B cell (primary cell): ENCODE data around the gene TRABD. TPM values are rescaled to one million over a fixed set of nuclear protein-coding genes. Genes with fewer than 3 reads are reported as not detected.

Source experiments
- ATAC-seq: fragments of 200-7000 bp; cut with Tn5 transposase; one replicate; pipeline ENCODE4 v1.10.0; 2021; ENCODE audit warnings: low read depth, mild to moderate bottlenecking, moderate number of reproducible peaks, moderate library complexity
- CTCF ChIA-PET: fragments of 350-600 bp; sonication (Branson Sonifier 250); formaldehyde crosslinking; loops from one replicate; lab custom pipeline; 2021; ENCODE audit warnings: antibody characterized with exemption, inconsistent platforms; lab: Charles Lee
- POLR2A ChIA-PET: fragments of 350-600 bp; sonication (Branson Sonifier 250); formaldehyde crosslinking; loops from one replicate; lab custom pipeline; 2021; ENCODE audit warnings: antibody characterized with exemption; lab: Charles Lee
- DNase-seq: peaks from one replicate; pipeline ENCODE4 v3.0.0; 2013
- H2AFZ ChIP-seq: 2 replicates; pipeline ENCODE4 v1.6.1; 2012; ENCODE audit warnings: mild to moderate bottlenecking, low read depth, low read length; ENCODE audit not compliant: insufficient read depth, poor library complexity, severe bottlenecking
- H3K27ac ChIP-seq, 2 donors: 1 replicate in 1 of 2; 2 replicates in 1 of 2; pipeline ENCODE4 v1.5.1; 2012 to 2013; ENCODE audit warnings: low read length in 2 of 2, mild to moderate bottlenecking in 2 of 2, moderate library complexity in 1 of 2
- H3K27me3 ChIP-seq, 4 experiments: fragments of 200-600 bp in 1 of 4; sonication (generic) in 1 of 4; replicated peaks in 1 of 4; 1 replicate in 2 of 4; 2 replicates in 2 of 4; pipeline versions ENCODE4 v1.6.1 to v1.7.0; 2013 to 2016; ENCODE audit warnings: low read length in 3 of 4, mild to moderate bottlenecking in 2 of 4, mixed read lengths in 1 of 4, moderate library complexity in 1 of 4; ENCODE audit not compliant: insufficient read depth in 4 of 4, control insufficient read depth in 3 of 4; ENCODE audit errors: control extremely low read depth in 1 of 4
- H3K36me3 ChIP-seq, 2 experiments: replicated peaks in 1 of 2; 1 replicate in 1 of 2; 2 replicates in 1 of 2; pipeline versions ENCODE4 v1.6.1 to v1.7.1; 2013; ENCODE audit warnings: low read length in 1 of 2; ENCODE audit not compliant: insufficient read depth in 2 of 2, control insufficient read depth in 1 of 2; ENCODE audit errors: control extremely low read depth in 1 of 2, extremely low read depth in 1 of 2
- H3K4me1 ChIP-seq, 2 donors: fragments of 200-600 bp in 1 of 2; sonication (generic) in 1 of 2; 1 replicate in 1 of 2; 2 replicates in 1 of 2; pipeline versions ENCODE4 v1.5.1 to v1.6.1; 2013 to 2017; ENCODE audit warnings: low read length in 2 of 2; ENCODE audit not compliant: control insufficient read depth in 2 of 2, insufficient read depth in 2 of 2
- H3K4me2 ChIP-seq: replicated peaks from 2 replicates; pipeline ENCODE3; 2012; ENCODE audit warnings: mild to moderate bottlenecking, low read depth, low read length; ENCODE audit not compliant: poor library complexity, severe bottlenecking
- H3K4me3 ChIP-seq, 5 experiments: fragments of 200-600 bp in 1 of 5; sonication (generic) in 1 of 5; 1 replicate in 3 of 5; 2 replicates in 2 of 5; pipeline versions ENCODE4 v1.5.1 to v1.7.0; 2011 to 2016; ENCODE audit warnings: low read length in 4 of 5, mild to moderate bottlenecking in 4 of 5, low read depth in 2 of 5, control low read depth in 1 of 5, moderate library complexity in 1 of 5; ENCODE audit not compliant: insufficient read depth in 1 of 5; ENCODE audit errors: control extremely low read depth in 1 of 5, extremely low read depth in 1 of 5
- H3K79me2 ChIP-seq: fragments of 200-600 bp; sonication (generic); one replicate; pipeline ENCODE4 v1.6.0; 2016; ENCODE audit warnings: low read length; ENCODE audit not compliant: control insufficient read depth, insufficient read depth
- H3K9ac ChIP-seq: fragments of 200-600 bp; sonication (generic); 2 replicates; pipeline ENCODE4 v1.6.1; 2017; ENCODE audit warnings: mild to moderate bottlenecking, low read length, moderate library complexity
- H3K9me3 ChIP-seq, 3 donors: one replicate each; pipeline versions ENCODE4 v1.6.1 to v1.7.1; 2013; ENCODE audit warnings: low read length in 2 of 3; ENCODE audit not compliant: control insufficient read depth in 2 of 3, insufficient read depth in 1 of 3; ENCODE audit errors: control extremely low read depth in 1 of 3
- H4K20me1 ChIP-seq: 2 replicates; pipeline ENCODE4 v1.6.0; 2012; ENCODE audit warnings: mild to moderate bottlenecking, low read length; ENCODE audit not compliant: insufficient read depth, control insufficient read depth, poor library complexity, severe bottlenecking
- H3K27ac Mint-ChIP-seq: one replicate; pipeline ENCODE4 v1.8.0; 2021; ENCODE audit warnings: mixed read lengths
- H3K27me3 Mint-ChIP-seq: one replicate; pipeline ENCODE4 v1.8.0; 2021; ENCODE audit warnings: mixed read lengths
- H3K4me1 Mint-ChIP-seq: one replicate; pipeline ENCODE4 v1.8.0; 2021; ENCODE audit warnings: mixed read lengths
- H3K4me3 Mint-ChIP-seq: one replicate; pipeline ENCODE4 v1.8.0; 2021; ENCODE audit warnings: mixed read lengths
- H3K9me3 Mint-ChIP-seq: one replicate; pipeline ENCODE4 v1.8.0; 2022; ENCODE audit warnings: mixed read lengths; ENCODE audit not compliant: insufficient read depth
- CTCF ChIP-seq: fragments of 200-600 bp; IDR thresholded peaks from one replicate; pipeline ENCODE4 v1.8.0; 2022; ENCODE audit warnings: antibody characterized with exemption, mild to moderate bottlenecking
- EZH2 ChIP-seq: IDR thresholded peaks from 2 replicates; pipeline ENCODE4 v1.6.1; 2012; ENCODE audit warnings: borderline replicate concordance, low read depth, mild to moderate bottlenecking, moderate library complexity, low read length; ENCODE audit not compliant: insufficient read depth, poor library complexity, severe bottlenecking
- WGBS: methylation state at CpG from one replicate; pipeline ENCODE4 v1.1.5; 2013; ENCODE audit warnings: missing lambda C conversion rate; ENCODE audit not compliant: insufficient coverage; 5-methylcytosine and 5-hydroxymethylcytosine counted together
- intact Hi-C: fragments of 100-400 bp; cut with micrococcal nuclease; formaldehyde crosslinking; loops from one replicate; pipeline ENCODE4 v1.10.0; 2022
- polyA plus RNA-seq: library from polyadenylated mRNA; depleted of rRNA; stranded (reverse); fragments of >200 nt; gene quantifications from 2 replicates; pipeline ENCODE4 v1.2.3, GENCODE V29; 2012
- total RNA-seq, 2 donors: library from RNA; stranded (reverse); fragments of 120-200 nt in 1 of 2; gene quantifications; 1 replicate in 1 of 2; 2 replicates in 1 of 2; pipeline versions ENCODE4 v1.2.3 to v1.2.4, GENCODE V29; 2013 to 2022

The TRABD gene
- total and polyA plus RNA-seq, 2 donors (not counting 1 experiment from before 2014, with no cell fraction given) = 164 to 200 TPM

DNA sequence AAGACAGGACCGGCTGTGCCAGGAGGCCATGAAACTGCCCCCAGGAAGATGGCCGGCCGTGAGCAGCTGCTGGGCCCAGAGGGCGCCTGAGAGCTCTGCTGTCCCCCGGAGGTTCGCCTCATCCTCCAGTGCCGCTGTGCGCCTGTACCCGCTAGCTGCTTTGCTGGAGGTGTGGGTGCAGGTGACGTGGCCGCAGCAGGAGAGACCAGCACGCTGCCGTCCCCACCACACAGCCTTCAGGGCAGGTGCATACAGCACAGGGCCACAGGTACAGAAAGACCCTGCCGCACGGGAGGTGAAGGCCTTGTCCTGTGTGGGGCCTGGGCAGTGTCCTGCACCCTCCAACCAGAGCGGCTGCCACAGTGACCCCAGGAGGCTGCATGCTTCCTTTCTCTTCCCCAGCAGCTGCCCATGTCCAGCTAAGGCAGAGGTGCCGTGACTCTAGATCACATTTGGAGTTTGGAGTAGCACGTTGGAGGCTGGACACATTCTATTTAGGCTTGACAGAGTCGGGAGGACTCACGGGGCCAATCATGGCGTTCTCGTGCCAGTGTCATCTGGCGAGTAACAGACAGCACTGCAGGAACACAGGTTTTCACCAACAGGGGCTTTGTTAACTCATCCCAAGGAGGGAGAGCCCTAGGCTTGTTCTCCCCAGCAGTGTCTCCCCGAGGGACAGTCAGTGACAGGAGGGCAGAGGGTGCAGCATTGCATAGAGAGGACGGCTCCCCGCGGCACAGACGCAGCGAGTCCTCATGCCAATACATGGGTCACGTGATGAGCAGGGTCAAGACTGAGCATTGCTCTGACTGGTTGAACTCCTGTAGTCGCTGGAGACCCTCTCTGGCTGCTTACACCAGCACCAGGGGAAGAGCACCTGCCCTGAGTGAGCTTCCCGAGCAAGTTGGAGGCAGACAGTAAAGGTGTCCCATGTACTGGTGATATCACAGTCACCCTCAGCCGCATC lies 33.9 kb upstream of the TRABD start:
- no peaks in the 10 kb centered on the region for H3K9me3 Mint-ChIP-seq
- H3K4me1 Mint-ChIP-seq = peaks cover 7% of the 10 kb centered on the region
- no peak for ATAC-seq
- ChIA-PET CTCF (interaction anchor here (0.6 to 6.0 kb wide), 5 partner anchors 39 to 202 kb away, joined by 3 to 75 read pairs (median 10); no protein-coding TSS in a partner anchor), POLR2A (interaction anchor here (0.6 to 0.9 kb wide), 2 partner anchors 41 to 57 kb away, joined by 3 to 5 read pairs; no protein-coding TSS in a partner anchor)
- no peak for DNase-seq
- 90% methylated on average over 33 of the region's 33 CpGs for WGBS
- Histone ChIP-seq H2AFZ (no peak overlapping the region), H3K4me2 (no peak overlapping the region), H3K27me3 (peaks cover 0 to under 1% (median 0%) of the 10 kb centered on the region in 4 experiments), H3K9me3 (no peaks in the 10 kb centered on the region), H3K4me1 (peaks cover 3 to 8% of the 10 kb centered on the region in 2 donors), H3K36me3 (no peaks in the 10 kb centered on the region), H3K9ac (no peak overlapping the region), H4K20me1 (no peaks in the 10 kb centered on the region), H3K4me3 (no peak overlapping the region), H3K79me2 (no peaks in the 10 kb centered on the region), H3K27ac (no peak overlapping the region)
- TF ChIP-seq CTCF (no peak), EZH2 (no peak)
- no peak overlapping the region for H3K4me3 Mint-ChIP-seq
- no peaks in the 10 kb centered on the region for H3K27me3 Mint-ChIP-seq
- H3K27ac Mint-ChIP-seq = peak overlapping the region; percentile 7
- intact Hi-C loops = no loop called here
